WTC11 (cell line): ENCODE measurements around the gene CAMK2N2. TPM values are rescaled to one million over a fixed set of nuclear protein-coding genes. Genes with fewer than 3 reads are reported as not detected.

Experiments
- ATAC-seq: fragments of 200-7000 bp; cut with Tn5 transposase; 2 replicates; pipeline ENCODE4 v1.10.0; 2021; ENCODE audit warnings: mild to moderate bottlenecking, moderate library complexity
- CTCF ChIA-PET: fragments of 300-600 bp; sonication (Branson Sonifier 250); formaldehyde crosslinking; loops from one replicate; lab custom pipeline; 2021; ENCODE audit warnings: antibody characterized with exemption; lab: Charles Lee
- POLR2A ChIA-PET: fragments of 350-600 bp; sonication (Branson Sonifier 250); formaldehyde crosslinking; loops from one replicate; lab custom pipeline; 2021; ENCODE audit warnings: antibody characterized with exemption; lab: Charles Lee
- DNase-seq: peaks from one replicate; pipeline ENCODE4 v3.0.0; 2021; ENCODE audit warnings: low spot score
- H3K27ac Mint-ChIP-seq: 2 replicates; pipeline ENCODE4 v1.8.0; 2021; ENCODE audit warnings: mixed read lengths
- H3K27me3 Mint-ChIP-seq: 2 replicates; pipeline ENCODE4 v1.8.0; 2021; ENCODE audit warnings: low read depth, mild to moderate bottlenecking, moderate library complexity, mixed read lengths
- H3K36me3 Mint-ChIP-seq: 2 replicates; pipeline ENCODE4 v1.8.0; 2021; ENCODE audit warnings: mixed read lengths
- H3K4me1 Mint-ChIP-seq: 2 replicates; pipeline ENCODE4 v1.8.0; 2022; ENCODE audit warnings: mixed read lengths
- H3K4me3 Mint-ChIP-seq: 2 replicates; pipeline ENCODE4 v1.8.0; 2021; ENCODE audit warnings: mild to moderate bottlenecking, moderate library complexity, mixed read lengths
- H3K9me3 Mint-ChIP-seq: 2 replicates; pipeline ENCODE4 v1.8.0; 2021; ENCODE audit warnings: mixed read lengths
- ETV6 ChIP-seq: sonication (generic); formaldehyde crosslinking; IDR thresholded peaks from 2 replicates; pipeline ENCODE4 v1.8.1; 2022; ENCODE audit warnings: mild to moderate bottlenecking, missing genetic modification reagents
- FOXP1 ChIP-seq: sonication (generic); formaldehyde crosslinking; IDR thresholded peaks from 2 replicates; pipeline ENCODE4 v1.8.0; 2022; ENCODE audit warnings: missing genetic modification reagents, mild to moderate bottlenecking, moderate library complexity, borderline replicate concordance
- GRHL2 ChIP-seq: fragments of 250-450 bp; sonication (Bioruptor Pico); IDR thresholded peaks from 2 replicates; pipeline ENCODE4 v1.8.0; 2022; ENCODE audit warnings: mild to moderate bottlenecking, moderate library complexity; ENCODE audit not compliant: insufficient replicate concordance, severe bottlenecking
- HMGA2 ChIP-seq: fragments of 250-450 bp; sonication (Bioruptor Pico); IDR thresholded peaks from 2 replicates; pipeline ENCODE4 v1.4.0; 2021; ENCODE audit warnings: mild to moderate bottlenecking, moderate library complexity
- JUN ChIP-seq: sonication (generic); formaldehyde crosslinking; IDR thresholded peaks from 2 replicates; pipeline ENCODE4 v1.8.0; 2023; ENCODE audit warnings: mild to moderate bottlenecking, missing genetic modification reagents
- MYBL2 ChIP-seq: sonication (generic); formaldehyde crosslinking; IDR thresholded peaks from 2 replicates; pipeline ENCODE4 v1.8.1; 2023; ENCODE audit warnings: mild to moderate bottlenecking, moderate library complexity, missing genetic modification reagents
- TEAD4 ChIP-seq: sonication (generic); formaldehyde crosslinking; IDR thresholded peaks from 2 replicates; pipeline ENCODE4 v1.8.0; 2022; ENCODE audit warnings: mild to moderate bottlenecking, missing genetic modification reagents
- ZNF263 ChIP-seq: sonication (generic); formaldehyde crosslinking; IDR thresholded peaks from 2 replicates; pipeline ENCODE4 v1.8.1; 2022; ENCODE audit warnings: low read depth, mild to moderate bottlenecking, moderate library complexity, missing genetic modification reagents
- ZNF396 ChIP-seq: fragments of 250-450 bp; sonication (Bioruptor Pico); IDR thresholded peaks from 2 replicates; pipeline ENCODE4 v1.8.0; 2021; ENCODE audit warnings: mild to moderate bottlenecking, moderate library complexity, borderline replicate concordance
- ZNF423 ChIP-seq: fragments of 250-450 bp; sonication (Bioruptor Pico); IDR thresholded peaks from 2 replicates; pipeline ENCODE4 v2.1.2; 2022; ENCODE audit warnings: mild to moderate bottlenecking, moderate library complexity
- total RNA-seq: library from RNA; stranded (reverse); gene quantifications from 3 replicates; pipeline ENCODE4 v1.2.3, GENCODE V29; 2021
- TF ChIP-seq, protein P1 (sequence below): sonication (generic); formaldehyde crosslinking; IDR thresholded peaks from 2 replicates; pipeline ENCODE4 v1.8.0; 2022; ENCODE audit warnings: missing genetic modification reagents
- TF ChIP-seq, protein P2 (sequence below): sonication (generic); formaldehyde crosslinking; IDR thresholded peaks from 2 replicates; pipeline ENCODE4 v1.8.1; 2022; ENCODE audit warnings: mild to moderate bottlenecking, missing genetic modification reagents, moderate library complexity, borderline replicate concordance
- TF ChIP-seq, protein P3 (sequence below): fragments of 250-450 bp; sonication (Bioruptor Pico); IDR thresholded peaks from 2 replicates; pipeline ENCODE4 v1.9.0; 2021; ENCODE audit warnings: moderate library complexity, mild to moderate bottlenecking, inconsistent platforms, borderline replicate concordance
- TF ChIP-seq, protein P4 (sequence below): sonication (generic); formaldehyde crosslinking; IDR thresholded peaks from 2 replicates; pipeline ENCODE4 v1.8.1; 2023; ENCODE audit warnings: mild to moderate bottlenecking, missing genetic modification reagents
- TF ChIP-seq, protein P5 (sequence below): sonication (generic); formaldehyde crosslinking; IDR thresholded peaks from 2 replicates; pipeline ENCODE4 v1.8.0; 2023; ENCODE audit warnings: missing genetic modification reagents
- TF ChIP-seq, protein P6 (sequence below): sonication (generic); formaldehyde crosslinking; IDR thresholded peaks from 2 replicates; pipeline ENCODE4 v1.8.0; 2022; ENCODE audit warnings: mild to moderate bottlenecking, missing genetic modification reagents
- TF ChIP-seq, protein P7 (sequence below): sonication (generic); formaldehyde crosslinking; IDR thresholded peaks from 2 replicates; pipeline ENCODE4 v1.8.1; 2023; ENCODE audit warnings: mild to moderate bottlenecking, missing genetic modification reagents, borderline replicate concordance
- TF ChIP-seq, protein P8 (sequence below): fragments of 200-600 bp; IDR thresholded peaks from 2 replicates; pipeline ENCODE4 v1.8.0; 2022; ENCODE audit warnings: antibody characterized with exemption

The CAMK2N2 gene
- total RNA-seq, 1 experiment from 2014 or later, result 10.5 TPM

DNA sequence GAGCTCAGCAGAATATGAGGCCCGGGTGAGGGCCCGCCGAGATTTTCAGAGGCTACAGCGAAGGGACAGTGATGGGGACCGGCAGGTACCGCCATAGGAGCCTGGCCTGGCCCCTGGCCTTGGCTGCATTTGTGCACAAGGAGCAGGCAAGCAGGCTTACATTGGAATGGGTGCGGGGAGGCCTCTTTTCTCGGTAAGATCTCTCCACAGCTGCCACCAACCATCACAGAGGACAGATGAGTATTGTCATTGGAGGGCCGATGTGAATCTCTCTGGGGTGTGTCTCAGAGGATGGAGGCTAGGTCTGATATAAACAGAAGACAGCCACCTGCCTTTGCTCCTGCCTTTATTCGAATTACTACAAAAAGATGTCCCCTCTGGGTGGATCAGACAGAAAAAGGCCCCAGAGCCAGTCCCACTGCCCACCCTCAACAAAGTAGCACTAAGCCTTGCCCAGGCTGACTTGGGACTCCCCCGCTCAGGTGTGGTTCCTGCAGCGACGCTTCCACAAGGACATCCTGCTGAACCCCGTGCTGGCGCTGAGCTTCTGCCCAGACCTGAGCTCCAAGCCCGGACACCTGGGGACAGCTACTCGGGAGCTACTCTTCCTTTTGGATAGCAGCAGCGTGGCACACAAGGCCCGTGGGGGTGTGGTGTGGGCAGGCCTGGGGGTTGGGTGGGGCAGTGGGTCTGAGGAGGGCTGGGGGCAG, 26.5 kb downstream of the CAMK2N2 start (continued):
- TF ChIP-seq, protein P1, sequence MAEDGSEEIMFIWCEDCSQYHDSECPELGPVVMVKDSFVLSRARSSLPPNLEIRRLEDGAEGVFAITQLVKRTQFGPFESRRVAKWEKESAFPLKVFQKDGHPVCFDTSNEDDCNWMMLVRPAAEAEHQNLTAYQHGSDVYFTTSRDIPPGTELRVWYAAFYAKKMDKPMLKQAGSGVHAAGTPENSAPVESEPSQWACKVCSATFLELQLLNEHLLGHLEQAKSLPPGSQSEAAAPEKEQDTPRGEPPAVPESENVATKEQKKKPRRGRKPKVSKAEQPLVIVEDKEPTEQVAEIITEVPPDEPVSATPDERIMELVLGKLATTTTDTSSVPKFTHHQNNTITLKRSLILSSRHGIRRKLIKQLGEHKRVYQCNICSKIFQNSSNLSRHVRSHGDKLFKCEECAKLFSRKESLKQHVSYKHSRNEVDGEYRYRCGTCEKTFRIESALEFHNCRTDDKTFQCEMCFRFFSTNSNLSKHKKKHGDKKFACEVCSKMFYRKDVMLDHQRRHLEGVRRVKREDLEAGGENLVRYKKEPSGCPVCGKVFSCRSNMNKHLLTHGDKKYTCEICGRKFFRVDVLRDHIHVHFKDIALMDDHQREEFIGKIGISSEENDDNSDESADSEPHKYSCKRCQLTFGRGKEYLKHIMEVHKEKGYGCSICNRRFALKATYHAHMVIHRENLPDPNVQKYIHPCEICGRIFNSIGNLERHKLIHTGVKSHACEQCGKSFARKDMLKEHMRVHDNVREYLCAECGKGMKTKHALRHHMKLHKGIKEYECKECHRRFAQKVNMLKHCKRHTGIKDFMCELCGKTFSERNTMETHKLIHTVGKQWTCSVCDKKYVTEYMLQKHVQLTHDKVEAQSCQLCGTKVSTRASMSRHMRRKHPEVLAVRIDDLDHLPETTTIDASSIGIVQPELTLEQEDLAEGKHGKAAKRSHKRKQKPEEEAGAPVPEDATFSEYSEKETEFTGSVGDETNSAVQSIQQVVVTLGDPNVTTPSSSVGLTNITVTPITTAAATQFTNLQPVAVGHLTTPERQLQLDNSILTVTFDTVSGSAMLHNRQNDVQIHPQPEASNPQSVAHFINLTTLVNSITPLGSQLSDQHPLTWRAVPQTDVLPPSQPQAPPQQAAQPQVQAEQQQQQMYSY (CRISPR knock-in tag), result no peak
- TF ChIP-seq, protein P2, sequence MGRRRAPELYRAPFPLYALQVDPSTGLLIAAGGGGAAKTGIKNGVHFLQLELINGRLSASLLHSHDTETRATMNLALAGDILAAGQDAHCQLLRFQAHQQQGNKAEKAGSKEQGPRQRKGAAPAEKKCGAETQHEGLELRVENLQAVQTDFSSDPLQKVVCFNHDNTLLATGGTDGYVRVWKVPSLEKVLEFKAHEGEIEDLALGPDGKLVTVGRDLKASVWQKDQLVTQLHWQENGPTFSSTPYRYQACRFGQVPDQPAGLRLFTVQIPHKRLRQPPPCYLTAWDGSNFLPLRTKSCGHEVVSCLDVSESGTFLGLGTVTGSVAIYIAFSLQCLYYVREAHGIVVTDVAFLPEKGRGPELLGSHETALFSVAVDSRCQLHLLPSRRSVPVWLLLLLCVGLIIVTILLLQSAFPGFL (CRISPR knock-in tag), result no peak

DNA sequence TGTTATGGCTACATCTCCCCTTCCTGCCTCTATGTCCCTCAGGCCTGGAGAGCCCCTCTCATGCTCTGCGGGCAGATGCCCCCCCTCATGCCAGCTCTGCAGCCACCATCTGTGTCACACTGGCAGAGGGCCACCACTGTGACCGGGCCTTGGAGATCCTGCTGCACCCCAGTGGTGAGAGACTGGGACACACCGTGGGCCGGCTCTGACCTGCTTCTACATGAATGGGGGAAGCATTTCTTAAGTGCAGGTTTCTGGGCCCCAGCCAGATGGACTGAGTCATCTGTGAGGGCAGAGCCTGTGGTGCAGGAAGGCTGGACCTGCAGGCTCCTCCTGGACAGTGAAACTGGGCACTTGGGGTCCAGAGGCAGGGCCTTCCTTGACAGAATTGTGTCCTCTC, 27.1 kb downstream of the CAMK2N2 start:
- ATAC-seq (no peak), DNase-seq (no peak)
- H3K27me3 Mint-ChIP-seq, result peaks cover 44% of the 10 kb centered on the region
- POLR2A ChIA-PET, result no interaction called here
- H3K36me3 Mint-ChIP-seq, result no peaks in the 10 kb centered on the region
- H3K4me3 Mint-ChIP-seq, result no peak overlapping the region
- TF ChIP-seq HMGA2 (no peak), ETV6 (CRISPR knock-in tag) (no peak), FOXP1 (CRISPR knock-in tag) (no peak), ZNF423 (CRISPR knock-in tag) (no peak), ZNF263 (no peak), GRHL2 (CRISPR knock-in tag) (no peak), ZNF396 (CRISPR knock-in tag) (no peak), JUN (CRISPR knock-in tag) (no peak), TEAD4 (CRISPR knock-in tag) (no peak), MYBL2 (CRISPR knock-in tag) (no peak)
- TF ChIP-seq, protein P3, sequence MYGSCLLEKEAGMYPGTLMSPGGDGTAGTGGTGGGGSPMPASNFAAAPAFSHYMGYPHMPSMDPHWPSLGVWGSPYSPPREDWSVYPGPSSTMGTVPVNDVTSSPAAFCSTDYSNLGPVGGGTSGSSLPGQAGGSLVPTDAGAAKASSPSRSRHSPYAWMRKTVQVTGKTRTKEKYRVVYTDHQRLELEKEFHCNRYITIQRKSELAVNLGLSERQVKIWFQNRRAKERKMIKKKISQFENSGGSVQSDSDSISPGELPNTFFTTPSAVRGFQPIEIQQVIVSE (CRISPR knock-in tag), result no peak
- TF ChIP-seq, protein P4, sequence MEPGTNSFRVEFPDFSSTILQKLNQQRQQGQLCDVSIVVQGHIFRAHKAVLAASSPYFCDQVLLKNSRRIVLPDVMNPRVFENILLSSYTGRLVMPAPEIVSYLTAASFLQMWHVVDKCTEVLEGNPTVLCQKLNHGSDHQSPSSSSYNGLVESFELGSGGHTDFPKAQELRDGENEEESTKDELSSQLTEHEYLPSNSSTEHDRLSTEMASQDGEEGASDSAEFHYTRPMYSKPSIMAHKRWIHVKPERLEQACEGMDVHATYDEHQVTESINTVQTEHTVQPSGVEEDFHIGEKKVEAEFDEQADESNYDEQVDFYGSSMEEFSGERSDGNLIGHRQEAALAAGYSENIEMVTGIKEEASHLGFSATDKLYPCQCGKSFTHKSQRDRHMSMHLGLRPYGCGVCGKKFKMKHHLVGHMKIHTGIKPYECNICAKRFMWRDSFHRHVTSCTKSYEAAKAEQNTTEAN, result no peak
- TF ChIP-seq, protein P5, sequence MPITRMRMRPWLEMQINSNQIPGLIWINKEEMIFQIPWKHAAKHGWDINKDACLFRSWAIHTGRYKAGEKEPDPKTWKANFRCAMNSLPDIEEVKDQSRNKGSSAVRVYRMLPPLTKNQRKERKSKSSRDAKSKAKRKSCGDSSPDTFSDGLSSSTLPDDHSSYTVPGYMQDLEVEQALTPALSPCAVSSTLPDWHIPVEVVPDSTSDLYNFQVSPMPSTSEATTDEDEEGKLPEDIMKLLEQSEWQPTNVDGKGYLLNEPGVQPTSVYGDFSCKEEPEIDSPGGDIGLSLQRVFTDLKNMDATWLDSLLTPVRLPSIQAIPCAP, result no peak
- TF ChIP-seq, protein P6, sequence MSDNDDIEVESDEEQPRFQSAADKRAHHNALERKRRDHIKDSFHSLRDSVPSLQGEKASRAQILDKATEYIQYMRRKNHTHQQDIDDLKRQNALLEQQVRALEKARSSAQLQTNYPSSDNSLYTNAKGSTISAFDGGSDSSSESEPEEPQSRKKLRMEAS (CRISPR knock-in tag), result no peak
- TF ChIP-seq, protein P7, sequence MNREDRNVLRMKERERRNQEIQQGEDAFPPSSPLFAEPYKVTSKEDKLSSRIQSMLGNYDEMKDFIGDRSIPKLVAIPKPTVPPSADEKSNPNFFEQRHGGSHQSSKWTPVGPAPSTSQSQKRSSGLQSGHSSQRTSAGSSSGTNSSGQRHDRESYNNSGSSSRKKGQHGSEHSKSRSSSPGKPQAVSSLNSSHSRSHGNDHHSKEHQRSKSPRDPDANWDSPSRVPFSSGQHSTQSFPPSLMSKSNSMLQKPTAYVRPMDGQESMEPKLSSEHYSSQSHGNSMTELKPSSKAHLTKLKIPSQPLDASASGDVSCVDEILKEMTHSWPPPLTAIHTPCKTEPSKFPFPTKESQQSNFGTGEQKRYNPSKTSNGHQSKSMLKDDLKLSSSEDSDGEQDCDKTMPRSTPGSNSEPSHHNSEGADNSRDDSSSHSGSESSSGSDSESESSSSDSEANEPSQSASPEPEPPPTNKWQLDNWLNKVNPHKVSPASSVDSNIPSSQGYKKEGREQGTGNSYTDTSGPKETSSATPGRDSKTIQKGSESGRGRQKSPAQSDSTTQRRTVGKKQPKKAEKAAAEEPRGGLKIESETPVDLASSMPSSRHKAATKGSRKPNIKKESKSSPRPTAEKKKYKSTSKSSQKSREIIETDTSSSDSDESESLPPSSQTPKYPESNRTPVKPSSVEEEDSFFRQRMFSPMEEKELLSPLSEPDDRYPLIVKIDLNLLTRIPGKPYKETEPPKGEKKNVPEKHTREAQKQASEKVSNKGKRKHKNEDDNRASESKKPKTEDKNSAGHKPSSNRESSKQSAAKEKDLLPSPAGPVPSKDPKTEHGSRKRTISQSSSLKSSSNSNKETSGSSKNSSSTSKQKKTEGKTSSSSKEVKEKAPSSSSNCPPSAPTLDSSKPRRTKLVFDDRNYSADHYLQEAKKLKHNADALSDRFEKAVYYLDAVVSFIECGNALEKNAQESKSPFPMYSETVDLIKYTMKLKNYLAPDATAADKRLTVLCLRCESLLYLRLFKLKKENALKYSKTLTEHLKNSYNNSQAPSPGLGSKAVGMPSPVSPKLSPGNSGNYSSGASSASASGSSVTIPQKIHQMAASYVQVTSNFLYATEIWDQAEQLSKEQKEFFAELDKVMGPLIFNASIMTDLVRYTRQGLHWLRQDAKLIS (CRISPR knock-in tag), result no peak
- TF ChIP-seq, protein P8, sequence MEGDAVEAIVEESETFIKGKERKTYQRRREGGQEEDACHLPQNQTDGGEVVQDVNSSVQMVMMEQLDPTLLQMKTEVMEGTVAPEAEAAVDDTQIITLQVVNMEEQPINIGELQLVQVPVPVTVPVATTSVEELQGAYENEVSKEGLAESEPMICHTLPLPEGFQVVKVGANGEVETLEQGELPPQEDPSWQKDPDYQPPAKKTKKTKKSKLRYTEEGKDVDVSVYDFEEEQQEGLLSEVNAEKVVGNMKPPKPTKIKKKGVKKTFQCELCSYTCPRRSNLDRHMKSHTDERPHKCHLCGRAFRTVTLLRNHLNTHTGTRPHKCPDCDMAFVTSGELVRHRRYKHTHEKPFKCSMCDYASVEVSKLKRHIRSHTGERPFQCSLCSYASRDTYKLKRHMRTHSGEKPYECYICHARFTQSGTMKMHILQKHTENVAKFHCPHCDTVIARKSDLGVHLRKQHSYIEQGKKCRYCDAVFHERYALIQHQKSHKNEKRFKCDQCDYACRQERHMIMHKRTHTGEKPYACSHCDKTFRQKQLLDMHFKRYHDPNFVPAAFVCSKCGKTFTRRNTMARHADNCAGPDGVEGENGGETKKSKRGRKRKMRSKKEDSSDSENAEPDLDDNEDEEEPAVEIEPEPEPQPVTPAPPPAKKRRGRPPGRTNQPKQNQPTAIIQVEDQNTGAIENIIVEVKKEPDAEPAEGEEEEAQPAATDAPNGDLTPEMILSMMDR, result no peak
- peaks cover 6% of the 10 kb centered on the region; the same call in 1 of the 2 replicates for H3K4me1 Mint-ChIP-seq
- CTCF ChIA-PET, result no interaction called here
- no peaks in the 10 kb centered on the region for H3K9me3 Mint-ChIP-seq
- H3K27ac Mint-ChIP-seq, result no peak overlapping the region
